ENCODE data around the gene WAPL. TPM values are rescaled to one million over a fixed set of nuclear protein-coding genes. Genes with fewer than 3 reads are reported as not detected.

WAPL gene
- total RNA-seq, 1 donor from 2014 or later: 28.6 TPM

DNA sequence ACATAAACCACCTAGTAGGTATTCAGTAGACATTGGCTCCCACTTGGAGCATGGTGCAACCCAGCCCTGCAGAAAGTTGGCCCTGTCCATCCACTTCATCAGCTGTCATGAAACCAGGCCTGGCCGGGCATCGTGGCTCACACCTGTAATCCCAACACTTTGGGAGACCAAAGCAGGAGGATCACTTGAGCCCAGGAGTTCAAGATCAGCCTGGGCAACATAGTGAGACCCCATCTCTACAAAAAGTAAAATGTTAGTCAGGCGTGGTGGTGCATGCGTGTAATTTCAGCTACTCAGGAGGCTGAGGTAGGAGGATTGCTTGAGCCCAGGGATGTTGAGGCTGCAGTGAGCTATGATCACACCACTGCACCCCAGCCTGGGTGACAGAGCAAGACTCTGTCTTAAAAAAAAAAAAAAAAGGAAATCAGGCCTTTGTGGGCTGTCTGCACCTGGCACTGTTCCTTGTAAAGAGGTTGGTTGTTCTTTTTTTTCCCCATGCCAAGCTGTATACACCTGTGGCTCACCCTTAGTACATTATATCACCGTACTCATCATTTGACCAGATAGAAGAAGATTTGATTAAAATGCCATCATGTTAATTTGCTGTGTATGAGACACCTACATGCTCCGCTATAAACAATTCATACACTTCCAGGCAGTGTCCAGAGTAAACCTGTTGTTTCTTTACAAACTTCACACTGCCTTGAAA is 109.6 kb downstream of the WAPL start:
- no peak for DNase-seq (ENCODE audit: low spot score)

DNA sequence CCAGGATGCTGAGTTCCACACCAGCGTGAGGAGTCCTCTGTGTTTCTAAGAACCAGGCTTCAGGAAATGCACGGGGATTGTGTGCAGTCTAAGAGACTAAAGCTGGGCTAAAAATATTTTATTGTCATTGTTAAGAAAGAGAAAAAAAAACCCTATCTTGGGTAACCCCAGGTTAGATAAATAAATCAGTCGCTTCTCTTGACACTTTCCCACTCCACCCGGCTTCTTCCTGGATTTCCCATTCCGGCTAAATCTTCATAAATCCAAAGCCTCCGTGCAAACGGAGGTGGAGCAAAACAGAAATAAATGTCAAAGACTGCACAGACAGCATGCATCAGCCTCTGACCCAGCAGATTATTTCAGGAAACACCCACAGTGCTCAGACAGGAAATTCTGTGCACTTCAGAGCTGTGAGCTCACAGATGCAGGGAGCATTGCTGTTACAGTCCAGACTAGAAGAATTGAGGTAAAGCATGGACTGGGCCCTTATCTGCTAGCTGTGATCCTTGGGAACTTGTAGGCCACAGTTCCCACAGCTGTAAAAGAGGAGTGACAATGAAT is 110.2 kb downstream of the WAPL start:
- peak; percentile 29 for DNase-seq (ENCODE audit: low spot score)

DNA sequence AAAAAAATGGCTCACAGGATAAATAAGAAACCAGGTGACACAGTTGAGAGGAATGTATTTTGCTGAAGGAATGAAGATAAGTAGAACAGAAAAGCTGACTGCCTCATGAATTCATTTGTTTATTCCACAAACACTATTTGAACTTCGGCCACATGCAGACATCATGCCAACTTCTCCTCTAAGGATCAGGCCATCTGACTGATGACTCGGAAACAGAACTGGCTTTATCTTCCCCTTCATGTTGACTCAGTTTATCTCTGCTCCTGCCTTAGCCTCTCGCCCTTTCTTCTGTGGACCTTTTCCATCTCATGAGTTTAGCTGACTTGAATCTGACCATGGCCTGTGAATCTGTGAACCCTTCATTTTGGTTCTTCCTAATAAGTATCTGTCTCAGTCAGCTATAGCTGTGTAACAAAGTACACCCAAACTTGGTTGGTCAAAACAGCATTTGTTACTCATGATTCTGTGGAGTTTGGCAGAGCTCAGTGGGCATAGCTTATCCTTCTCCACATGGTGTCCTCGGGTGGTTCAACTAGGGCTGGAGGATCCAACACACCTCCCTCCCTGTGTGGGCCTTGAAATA is 111.0 kb downstream of the WAPL start:
- peak; percentile 64 for DNase-seq (ENCODE audit: low spot score)

DNA sequence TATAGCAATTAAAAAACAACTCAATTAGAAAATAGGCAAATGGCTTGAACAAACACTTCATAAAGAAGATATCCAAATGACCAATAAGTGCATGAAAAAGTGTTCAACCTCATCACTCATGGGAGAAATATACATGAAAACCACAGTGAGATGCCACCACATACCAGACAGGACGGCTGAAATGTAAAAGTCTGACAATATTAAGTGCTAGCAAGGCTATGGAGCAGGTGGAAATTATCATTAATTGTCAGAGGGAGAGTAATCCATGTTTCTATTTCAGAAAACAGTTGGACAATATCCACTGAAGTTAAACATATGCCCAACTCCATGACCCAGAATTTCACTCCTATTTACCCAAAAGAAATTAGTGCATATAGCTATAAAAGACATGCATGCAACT is 112.4 kb downstream of the WAPL start:
- DNase-seq (ENCODE audit: low spot score): no peak

DNA sequence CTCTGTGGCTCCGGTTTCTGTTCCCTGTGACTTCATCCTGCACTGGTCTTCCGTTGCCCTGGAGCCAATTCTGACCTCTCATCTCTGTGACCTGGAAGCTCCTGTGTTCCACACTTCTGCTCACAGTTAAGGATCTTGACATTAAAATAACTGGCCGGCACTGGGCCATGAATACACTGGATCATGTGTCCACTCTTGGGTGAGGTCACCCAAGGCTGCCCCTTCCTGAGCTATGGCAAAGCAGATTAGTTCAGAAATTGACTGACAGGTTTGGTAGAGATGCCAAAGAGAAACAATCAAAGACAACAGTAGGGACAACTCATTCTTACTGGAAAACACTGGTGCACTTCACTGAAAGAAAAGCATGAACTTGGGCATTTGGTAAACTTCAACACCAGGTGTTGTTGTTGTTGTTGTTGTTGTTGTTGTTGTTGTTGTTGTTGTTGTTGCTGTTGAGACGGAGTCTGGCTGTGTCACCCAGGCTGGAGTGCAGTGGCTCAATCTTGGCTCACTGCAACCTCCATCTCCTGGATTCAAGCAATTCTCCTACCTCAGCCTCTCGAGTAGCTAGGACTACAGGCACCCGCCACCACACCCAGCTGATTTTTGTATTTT is 118.3 kb downstream of the WAPL start:
- no peak for DNase-seq (ENCODE audit: low spot score)

DNA sequence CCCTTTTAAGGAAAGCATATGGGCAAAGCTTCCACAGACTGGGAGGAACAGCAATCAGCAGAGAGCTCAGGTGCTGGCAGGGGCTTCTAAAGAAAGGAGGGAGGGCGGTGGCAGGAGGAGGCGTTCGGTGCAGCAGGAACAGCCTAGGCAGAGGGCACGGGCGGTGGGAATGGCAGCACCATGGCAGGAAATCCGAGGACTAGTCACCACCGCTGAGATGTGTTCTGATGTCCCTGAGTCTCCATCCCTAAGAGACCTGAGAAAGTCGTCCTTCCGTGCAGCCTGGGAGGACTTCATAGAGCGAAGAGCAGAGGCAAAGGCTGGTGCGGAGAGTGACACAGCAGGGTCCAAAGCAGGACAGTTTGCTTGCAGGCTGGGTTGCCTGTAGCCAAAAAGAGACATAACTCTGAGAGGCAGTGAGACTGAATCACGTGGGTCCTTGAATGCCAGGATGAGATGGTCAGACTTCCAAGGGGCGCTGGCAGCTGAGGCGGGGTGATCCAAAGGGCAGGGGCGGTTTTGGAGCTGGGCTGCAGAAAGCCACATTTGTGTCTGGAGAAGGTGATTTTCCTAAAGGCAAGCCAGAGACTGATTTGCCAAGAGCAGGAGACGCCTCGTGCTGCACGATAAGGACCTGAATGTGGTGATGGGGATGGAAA is 119.2 kb downstream of the WAPL start:
- DNase-seq (ENCODE audit: low spot score): no peak

DNA sequence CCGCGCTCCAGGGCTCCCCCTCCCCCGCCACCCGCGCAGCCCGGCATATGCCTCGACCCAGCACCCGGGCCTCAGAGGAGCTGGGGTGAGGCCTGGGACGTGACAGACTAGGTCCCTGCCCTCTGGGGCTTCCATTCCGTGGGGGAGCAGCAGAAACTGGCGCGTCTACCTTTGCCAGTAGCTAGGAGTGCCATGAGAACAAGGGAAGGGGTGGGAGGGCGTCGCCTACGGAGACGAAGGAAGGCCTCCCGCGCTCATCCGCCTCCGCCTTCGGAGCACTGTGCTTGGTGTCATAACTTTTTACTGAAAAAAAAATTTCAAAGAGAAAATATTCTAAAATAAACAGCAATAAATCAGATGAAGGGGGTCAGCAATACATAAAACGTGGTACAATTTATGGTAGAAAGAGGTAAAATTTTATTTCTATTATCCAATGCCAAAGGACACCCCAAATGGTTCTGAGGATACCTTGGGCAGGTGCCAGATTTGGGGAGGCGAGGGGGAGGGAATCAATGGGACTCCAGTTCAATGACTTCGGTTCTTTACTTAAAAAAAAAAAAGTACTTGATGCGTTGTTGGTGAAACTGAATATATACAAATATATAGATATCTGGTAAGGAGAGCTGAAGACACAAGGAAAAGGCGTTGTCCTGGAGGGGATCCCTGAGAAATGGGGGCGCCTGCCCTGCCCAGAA is 119.9 kb downstream of the WAPL start:
- DNase-seq (ENCODE audit: low spot score): peak; percentile 27

DNA sequence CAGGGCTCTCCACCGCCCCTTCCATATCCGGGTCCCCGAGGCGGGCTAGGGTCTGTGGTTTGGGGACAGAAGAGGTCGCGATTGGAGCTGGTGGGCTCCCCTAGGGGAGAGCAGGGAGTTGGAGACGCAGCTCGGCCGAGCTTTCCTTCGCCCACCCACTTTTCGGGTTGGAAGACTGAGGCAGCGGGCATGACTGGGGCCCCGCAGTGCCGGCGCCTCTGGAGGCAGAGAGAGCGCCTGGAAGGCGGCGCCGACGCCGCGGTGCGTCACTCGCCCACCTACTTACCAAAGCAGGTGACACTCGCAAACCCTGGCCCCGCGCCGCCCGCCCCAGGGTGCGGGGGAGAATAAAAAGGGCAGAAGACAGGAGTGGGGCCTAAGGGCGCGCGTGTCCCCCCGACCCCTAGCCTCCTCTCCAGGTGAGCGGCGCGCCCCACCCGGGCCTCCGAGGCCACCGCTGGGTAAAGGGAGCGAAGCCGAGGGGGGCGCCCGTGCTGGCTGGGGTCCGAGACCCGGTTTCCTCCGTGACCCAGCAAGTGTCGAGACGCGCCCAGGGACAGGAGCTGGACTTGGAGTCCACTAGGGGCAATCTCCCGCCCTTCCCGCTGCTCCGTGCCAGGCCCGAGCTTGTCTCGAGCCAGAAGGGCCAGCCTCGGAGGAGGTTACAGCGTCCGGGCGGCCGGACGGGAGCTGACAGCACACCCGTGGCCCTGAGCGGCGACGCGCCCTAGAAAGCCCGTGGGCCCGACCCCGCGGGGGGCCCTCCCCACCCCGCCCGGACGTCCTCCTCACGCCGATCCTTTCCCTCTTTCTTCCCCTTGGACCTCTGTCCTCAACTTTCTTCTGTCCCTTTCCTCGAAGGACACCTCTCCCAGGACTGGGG is 120.6 kb downstream of the WAPL start:
- peak; percentile 56 for DNase-seq (ENCODE audit: low spot score)

DNA sequence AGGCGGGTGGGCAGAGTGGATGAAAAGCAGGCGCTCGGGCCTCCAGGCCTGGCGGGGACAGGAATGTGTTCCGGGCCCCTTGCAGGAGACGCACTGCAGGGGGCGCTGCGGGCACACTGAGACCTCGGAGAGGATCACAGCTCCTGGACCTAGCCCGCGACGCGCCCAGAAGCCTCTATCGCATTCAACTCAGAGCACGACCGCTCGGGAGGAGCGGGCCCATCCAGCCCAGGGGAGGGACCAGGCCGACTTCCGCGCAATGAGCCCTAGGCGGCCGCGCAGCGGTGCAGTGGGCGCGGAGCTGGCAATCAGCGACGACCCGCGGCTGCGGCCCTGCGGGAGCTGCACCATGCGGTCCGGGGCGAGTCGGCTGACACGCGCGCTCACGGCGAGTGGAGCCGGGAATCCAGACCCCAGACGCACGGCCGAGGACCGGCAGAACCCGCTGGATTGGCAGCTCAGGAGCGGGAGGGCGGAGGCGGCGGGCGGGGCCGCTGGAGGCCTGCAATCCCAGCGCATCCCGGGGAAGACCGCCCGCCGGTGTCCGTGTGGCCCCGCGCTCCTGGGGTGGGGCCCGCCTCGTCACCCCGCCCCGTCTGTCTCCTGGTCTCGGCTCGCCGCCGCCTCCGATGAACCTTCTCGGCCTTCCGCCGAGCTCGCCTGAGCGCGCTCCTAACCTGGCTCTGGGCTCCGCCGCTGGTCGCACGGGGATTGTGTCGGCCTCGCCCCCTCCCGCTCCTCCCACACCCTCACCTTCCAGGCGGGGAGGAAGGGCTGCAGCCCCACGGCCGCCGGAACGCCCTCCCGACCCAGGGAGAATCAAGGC is 121.5 kb downstream of the WAPL start:
- DNase-seq (ENCODE audit: low spot score): peak; percentile 97

DNA sequence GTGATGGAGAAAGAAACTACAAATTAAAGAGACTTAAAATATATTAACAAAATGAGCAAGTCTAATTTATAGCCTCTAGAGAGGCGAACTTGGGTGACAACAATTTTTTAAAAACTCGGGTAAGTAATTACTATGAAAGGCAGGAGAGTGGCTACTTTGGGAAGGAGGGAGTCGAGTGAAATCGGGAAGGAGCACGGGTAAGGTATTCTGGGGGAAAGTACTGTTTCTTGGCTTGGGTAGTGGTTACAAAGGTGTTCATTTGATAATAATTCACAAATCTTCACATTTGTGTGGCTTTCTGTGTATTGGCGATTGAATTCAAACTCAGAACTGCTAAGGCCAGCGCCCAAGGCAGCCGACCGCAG is 122.1 kb downstream of the WAPL start:
- DNase-seq (ENCODE audit: low spot score): no peak

DNA sequence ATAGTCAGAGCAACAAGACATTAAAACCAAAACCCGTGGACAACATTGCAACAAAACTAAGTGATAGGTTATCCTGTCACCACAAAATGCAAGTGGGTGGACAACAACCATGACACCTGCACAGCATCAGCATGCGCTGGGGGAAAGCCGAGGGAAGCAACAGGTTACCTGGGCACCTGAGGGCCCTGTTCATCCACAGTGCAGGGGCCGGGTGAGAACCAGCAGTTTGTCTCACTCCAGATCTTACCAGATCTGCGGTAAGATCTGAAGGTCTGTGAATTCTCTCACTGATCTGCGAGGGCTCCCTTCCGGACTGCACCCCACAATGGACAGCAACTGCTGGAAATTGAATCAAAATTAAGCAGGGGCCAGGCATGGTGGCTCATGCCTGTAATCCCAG is 124.5 kb downstream of the WAPL start:
- no peak for DNase-seq (ENCODE audit: low spot score)

DNA sequence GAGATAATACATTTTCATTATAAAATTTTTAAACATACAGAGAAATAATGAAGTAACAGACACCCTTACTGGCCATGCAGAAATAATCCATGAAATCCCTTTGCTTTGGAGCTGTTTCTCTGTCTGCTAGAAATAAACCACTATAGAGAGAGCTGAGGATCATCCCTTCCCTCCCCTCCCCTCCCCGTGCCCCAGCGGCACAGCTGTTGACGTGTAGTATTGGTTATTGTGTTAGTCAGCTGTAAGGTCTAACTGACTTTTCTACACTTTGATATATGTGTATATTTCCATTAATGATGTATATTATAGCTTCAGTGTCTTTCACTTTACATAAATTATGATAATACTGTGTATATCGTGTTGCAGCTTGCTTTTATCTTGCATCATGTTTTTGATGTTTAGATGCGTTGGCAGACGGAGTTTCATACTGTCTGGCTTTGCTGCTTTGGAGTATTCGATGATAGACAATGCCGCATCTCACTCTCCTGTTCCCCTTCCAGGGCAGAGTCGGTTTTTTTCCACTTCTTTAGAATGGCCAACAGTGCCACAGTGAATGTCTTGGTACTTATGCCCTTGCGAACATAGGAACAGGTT is 127.6 kb downstream of the WAPL start:
- no peak for DNase-seq (ENCODE audit: low spot score)

DNA sequence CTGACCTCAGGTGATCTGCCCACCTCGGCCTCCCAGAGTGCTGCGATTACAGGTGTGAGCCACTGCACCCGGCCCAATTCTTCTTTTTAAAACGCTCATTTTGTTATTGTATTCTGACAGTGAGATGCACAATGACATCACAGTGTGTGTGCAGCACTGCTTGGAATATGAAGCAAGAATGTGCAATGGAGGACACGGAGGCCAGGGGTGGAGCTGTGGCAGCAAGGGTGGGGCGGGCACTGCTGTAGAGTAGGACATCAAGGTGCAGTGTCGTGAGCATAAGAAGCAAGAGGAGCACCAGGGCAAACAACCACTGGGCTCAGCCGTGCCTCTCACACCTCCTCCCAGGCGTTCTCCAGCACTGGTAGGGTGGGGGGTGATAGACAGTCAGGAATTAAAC is 128.2 kb downstream of the WAPL start:
- no peak for DNase-seq (ENCODE audit: low spot score)

DNA sequence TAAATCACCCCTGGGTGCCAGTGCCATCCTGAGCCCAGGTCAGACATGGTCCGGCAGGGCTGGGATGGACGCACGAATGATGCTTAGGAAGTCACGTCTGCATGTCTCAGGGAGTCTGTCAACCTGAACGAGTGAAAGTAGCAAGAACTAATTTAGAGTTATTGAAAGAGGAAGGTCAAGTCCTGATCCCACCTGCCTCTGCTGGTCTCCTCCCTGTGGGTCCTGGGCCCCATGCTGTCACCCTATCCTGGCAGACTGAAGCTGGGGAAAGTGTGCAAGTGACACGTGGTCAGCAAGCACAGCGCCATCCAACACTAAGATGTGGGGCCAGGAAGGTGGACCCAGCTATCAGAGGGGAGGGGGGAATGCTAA is 128.9 kb downstream of the WAPL start:
- DNase-seq (ENCODE audit: low spot score): no peak

DNA sequence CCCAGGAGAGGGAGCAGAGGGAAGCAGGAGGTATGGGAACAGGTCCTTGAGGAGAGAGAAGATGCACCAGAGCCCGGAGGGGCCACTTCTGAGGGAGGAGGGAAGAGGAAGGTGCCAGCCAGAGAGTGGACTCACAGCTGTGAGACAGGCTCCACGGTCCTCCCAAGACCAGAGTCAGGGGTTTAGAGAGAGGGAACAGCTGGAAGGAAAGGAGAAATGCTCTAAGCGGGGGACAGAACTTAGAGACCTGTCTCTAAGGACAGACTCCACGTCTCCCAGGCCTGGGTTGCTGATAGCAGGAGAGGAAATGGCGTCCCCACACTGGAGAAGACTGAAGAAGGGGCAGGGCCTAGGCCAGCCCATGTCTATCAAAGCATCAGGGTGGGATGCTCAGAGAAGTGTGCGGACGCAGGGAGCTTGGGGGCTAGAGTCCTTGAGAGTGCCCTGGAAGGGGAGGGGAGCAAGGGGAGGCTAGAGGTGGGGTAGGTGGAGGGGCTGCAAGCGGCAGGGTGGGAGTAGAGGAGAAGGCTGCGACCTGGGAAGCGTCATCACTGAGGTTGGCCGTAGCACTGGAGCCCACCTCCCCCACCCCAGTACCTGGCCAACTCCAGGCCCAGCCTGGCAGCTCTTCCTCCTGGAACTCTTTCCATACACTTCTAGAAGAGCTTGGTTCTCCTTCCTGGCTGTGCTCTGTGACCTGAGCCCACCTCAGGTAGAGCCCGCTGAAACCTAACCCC is 129.4 kb downstream of the WAPL start:
- no peak for DNase-seq (ENCODE audit: low spot score)

DNA sequence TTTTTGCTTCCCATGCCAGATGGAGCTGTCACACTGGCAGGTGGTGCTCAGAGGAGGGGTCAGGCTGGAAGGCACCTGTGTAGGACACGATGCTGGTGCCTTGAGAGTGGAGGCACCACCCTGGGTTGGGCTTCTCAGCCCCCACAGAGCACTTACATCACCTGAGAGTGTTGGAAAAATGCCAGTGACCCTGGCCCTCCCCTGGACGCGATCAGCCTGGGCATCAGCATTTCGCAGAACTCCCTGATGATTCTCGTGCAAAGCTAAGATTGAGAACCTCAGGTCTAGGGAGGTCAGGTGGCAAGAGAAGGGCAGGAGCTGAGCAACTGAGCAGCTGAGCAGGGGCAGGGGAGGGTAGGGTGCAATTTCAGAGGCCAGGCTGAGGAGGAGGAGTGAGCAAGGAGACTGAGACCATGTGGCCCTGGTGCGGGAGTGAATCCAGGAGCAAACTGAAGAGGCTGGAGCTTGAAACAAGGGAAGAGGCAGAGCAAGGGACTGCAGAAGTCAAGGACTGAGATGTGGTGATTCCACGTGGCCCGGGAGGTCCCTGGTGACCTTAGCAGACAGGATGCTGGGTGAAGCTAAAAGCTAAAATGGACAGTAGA is 130.3 kb downstream of the WAPL start:
- DNase-seq (ENCODE audit: low spot score): no peak

DNA sequence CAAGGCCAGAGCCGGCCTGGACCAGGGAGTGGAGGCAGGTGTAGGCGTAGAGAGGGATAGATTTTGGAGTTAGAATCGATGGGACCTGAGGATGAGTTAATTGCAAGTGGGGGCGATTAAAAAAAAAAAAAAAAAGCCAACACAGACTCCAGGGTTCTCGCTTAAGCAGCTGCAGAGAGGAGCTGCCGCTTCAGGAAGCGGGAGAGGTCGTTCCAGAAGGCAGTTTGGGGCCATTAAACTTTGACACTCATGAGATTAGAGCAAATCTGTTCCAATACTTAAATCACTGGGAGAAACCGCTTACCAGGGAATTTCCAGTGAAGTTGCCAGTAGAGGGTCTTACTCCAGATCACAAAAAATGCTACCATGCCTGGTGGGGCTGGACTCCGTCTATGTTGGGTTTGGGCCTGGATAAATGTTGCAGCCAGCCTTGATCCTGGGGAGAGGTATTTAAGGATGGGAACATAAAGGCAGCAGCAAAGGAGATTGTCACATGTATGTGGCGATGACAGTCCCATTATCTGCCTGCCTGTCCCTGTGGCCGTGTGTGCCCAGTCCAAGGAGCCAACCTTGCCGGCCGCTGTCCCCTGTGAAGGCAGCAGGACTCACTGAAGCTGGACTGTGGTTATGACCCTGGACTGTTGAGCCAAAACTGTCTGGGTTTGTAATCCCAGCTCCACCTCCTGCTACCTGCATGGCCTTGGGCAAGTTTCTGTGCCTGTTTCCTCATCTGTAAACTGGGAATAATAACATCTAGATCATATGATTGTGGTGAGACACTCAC is 131.1 kb downstream of the WAPL start:
- DNase-seq (ENCODE audit: low spot score): no peak

All from mucosa of gallbladder (tissue), 1 donor.